ENCODE measurements around the gene HNRNPA1. TPM values are rescaled to one million over a fixed set of nuclear protein-coding genes. Genes with fewer than 3 reads are reported as not detected.

HNRNPA1 gene
- total RNA-seq, 1 experiment from 2014 or later, result 2,589 TPM

DNA sequence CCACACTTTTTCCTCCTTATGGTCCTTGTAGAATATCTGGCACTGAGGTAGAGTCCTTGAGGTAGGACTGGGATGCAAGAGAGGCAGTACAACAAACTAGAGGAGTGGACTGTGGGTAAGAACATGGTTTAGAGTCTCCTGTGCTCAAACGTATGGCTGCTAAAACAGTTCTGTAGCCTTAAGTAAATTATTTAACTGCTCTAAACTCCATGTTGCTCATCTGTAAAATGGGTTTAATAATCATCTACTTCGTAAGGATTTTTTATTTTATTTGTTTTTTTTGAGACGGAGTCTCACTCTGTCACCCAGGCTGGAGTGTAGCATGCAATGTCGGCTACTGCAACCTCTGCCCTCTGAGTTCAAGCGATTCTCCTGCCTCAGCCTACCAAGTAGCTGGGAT lies 40.8 kb downstream of the HNRNPA1 start (continued):
- TF ChIP-seq, protein P1, sequence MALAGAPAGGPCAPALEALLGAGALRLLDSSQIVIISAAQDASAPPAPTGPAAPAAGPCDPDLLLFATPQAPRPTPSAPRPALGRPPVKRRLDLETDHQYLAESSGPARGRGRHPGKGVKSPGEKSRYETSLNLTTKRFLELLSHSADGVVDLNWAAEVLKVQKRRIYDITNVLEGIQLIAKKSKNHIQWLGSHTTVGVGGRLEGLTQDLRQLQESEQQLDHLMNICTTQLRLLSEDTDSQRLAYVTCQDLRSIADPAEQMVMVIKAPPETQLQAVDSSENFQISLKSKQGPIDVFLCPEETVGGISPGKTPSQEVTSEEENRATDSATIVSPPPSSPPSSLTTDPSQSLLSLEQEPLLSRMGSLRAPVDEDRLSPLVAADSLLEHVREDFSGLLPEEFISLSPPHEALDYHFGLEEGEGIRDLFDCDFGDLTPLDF (CRISPR knock-in tag; IDR thresholded peaks at IDR 0.05), result no peak
- TF ChIP-seq, protein P2, sequence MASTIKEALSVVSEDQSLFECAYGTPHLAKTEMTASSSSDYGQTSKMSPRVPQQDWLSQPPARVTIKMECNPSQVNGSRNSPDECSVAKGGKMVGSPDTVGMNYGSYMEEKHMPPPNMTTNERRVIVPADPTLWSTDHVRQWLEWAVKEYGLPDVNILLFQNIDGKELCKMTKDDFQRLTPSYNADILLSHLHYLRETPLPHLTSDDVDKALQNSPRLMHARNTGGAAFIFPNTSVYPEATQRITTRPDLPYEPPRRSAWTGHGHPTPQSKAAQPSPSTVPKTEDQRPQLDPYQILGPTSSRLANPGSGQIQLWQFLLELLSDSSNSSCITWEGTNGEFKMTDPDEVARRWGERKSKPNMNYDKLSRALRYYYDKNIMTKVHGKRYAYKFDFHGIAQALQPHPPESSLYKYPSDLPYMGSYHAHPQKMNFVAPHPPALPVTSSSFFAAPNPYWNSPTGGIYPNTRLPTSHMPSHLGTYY (CRISPR knock-in tag; IDR thresholded peaks at IDR 0.05), result no peak
- TF ChIP-seq PRRX2 (CRISPR knock-in tag; IDR thresholded peaks at IDR 0.05) (no peak), EMX1 (CRISPR knock-in tag; IDR thresholded peaks at IDR 0.05) (no peak), NR2C2 (CRISPR knock-in tag; IDR thresholded peaks at IDR 0.05) (no peak)
- TF ChIP-seq, protein P3, sequence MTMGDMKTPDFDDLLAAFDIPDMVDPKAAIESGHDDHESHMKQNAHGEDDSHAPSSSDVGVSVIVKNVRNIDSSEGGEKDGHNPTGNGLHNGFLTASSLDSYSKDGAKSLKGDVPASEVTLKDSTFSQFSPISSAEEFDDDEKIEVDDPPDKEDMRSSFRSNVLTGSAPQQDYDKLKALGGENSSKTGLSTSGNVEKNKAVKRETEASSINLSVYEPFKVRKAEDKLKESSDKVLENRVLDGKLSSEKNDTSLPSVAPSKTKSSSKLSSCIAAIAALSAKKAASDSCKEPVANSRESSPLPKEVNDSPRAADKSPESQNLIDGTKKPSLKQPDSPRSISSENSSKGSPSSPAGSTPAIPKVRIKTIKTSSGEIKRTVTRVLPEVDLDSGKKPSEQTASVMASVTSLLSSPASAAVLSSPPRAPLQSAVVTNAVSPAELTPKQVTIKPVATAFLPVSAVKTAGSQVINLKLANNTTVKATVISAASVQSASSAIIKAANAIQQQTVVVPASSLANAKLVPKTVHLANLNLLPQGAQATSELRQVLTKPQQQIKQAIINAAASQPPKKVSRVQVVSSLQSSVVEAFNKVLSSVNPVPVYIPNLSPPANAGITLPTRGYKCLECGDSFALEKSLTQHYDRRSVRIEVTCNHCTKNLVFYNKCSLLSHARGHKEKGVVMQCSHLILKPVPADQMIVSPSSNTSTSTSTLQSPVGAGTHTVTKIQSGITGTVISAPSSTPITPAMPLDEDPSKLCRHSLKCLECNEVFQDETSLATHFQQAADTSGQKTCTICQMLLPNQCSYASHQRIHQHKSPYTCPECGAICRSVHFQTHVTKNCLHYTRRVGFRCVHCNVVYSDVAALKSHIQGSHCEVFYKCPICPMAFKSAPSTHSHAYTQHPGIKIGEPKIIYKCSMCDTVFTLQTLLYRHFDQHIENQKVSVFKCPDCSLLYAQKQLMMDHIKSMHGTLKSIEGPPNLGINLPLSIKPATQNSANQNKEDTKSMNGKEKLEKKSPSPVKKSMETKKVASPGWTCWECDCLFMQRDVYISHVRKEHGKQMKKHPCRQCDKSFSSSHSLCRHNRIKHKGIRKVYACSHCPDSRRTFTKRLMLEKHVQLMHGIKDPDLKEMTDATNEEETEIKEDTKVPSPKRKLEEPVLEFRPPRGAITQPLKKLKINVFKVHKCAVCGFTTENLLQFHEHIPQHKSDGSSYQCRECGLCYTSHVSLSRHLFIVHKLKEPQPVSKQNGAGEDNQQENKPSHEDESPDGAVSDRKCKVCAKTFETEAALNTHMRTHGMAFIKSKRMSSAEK (CRISPR knock-in tag; IDR thresholded peaks at IDR 0.05; ENCODE audit: borderline replicate concordance), result no peak
- TF ChIP-seq, protein P4, sequence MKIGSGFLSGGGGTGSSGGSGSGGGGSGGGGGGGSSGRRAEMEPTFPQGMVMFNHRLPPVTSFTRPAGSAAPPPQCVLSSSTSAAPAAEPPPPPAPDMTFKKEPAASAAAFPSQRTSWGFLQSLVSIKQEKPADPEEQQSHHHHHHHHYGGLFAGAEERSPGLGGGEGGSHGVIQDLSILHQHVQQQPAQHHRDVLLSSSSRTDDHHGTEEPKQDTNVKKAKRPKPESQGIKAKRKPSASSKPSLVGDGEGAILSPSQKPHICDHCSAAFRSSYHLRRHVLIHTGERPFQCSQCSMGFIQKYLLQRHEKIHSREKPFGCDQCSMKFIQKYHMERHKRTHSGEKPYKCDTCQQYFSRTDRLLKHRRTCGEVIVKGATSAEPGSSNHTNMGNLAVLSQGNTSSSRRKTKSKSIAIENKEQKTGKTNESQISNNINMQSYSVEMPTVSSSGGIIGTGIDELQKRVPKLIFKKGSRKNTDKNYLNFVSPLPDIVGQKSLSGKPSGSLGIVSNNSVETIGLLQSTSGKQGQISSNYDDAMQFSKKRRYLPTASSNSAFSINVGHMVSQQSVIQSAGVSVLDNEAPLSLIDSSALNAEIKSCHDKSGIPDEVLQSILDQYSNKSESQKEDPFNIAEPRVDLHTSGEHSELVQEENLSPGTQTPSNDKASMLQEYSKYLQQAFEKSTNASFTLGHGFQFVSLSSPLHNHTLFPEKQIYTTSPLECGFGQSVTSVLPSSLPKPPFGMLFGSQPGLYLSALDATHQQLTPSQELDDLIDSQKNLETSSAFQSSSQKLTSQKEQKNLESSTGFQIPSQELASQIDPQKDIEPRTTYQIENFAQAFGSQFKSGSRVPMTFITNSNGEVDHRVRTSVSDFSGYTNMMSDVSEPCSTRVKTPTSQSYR (CRISPR knock-in tag; IDR thresholded peaks at IDR 0.05), result no peak

DNA sequence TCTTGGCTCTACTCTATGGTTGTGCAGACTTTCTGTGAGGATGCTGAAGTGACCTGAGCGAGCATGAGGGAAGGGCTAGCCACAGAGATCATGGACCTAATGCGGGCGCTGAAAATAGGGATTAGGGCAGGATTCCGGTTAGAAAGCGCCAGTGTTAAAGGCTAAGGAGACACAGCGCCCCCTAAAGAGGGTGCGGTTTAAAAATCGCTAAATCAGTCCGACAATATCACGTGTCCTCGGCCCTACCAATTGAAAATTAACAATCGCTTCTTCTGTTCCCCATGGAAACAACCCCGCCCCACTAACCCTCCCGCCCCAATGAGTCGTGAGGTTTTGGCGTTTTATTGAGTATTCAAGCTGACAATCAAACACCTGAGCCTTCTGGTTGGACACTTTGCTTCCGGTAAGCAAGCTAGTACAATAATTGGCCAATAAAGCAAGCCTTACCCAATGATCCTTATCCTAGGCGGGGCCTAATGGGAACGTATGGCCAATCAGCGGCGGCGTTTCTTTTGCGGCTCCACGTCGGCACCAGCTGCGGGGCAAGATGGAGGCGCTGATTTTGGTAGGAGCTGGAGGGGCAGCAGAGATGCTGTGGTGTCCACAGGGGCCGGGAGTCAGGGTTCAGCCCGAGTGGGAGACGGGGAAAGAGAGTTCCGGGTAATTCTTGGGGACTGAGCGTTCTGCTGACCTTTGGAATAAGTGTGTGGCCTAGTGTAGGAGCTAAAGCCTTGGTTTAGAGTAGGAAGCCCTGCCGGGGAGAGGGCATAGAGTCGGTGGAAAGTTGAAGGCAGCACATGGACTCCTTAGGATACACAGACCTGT lies 44.3 kb downstream of the HNRNPA1 start, which contains the start of gene COPZ1:
Gene COPZ1 (plus strand): TSS at position 515 of the 825 bp plus-strand sequence. CDS start 33 bp downstream, at position 548.
- H3K27ac Mint-ChIP-seq, result peak within 1 kb of the TSS; percentile 98
- DNase-seq (ENCODE audit: low spot score) (peak; percentile 94), ATAC-seq (peak; percentile 97)
- H3K4me3 Mint-ChIP-seq, result peak within 1 kb of the TSS; percentile 100
- CTCF ChIA-PET, result interaction anchor here (0.6 to 5.8 kb wide), 59 partner anchors 10 to 600 kb away, joined by 3 to 130 read pairs (median 5); partner anchors contain the start of genes CBX5, HNRNPA1, NFE2 and SMUG1
- peaks cover 24% of the 10 kb centered on the region for H3K4me1 Mint-ChIP-seq
- H3K27me3 Mint-ChIP-seq (ENCODE audit: low read depth), result peaks cover 3% of the 10 kb centered on the region; the same call in 1 of the 2 replicates
- POLR2A ChIA-PET, result interaction anchor here (0.6 to 2.2 kb wide), 12 partner anchors 10 to 123 kb away, joined by 3 to 21 read pairs (median 3); partner anchors contain the start of genes CBX5 and HNRNPA1
- H3K36me3 Mint-ChIP-seq, result no peaks in the 10 kb centered on the region
- no peaks in the 10 kb centered on the region for H3K9me3 Mint-ChIP-seq
- TF ChIP-seq, protein P5, sequence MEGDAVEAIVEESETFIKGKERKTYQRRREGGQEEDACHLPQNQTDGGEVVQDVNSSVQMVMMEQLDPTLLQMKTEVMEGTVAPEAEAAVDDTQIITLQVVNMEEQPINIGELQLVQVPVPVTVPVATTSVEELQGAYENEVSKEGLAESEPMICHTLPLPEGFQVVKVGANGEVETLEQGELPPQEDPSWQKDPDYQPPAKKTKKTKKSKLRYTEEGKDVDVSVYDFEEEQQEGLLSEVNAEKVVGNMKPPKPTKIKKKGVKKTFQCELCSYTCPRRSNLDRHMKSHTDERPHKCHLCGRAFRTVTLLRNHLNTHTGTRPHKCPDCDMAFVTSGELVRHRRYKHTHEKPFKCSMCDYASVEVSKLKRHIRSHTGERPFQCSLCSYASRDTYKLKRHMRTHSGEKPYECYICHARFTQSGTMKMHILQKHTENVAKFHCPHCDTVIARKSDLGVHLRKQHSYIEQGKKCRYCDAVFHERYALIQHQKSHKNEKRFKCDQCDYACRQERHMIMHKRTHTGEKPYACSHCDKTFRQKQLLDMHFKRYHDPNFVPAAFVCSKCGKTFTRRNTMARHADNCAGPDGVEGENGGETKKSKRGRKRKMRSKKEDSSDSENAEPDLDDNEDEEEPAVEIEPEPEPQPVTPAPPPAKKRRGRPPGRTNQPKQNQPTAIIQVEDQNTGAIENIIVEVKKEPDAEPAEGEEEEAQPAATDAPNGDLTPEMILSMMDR (IDR thresholded peaks at IDR 0.05), result peak; percentile 84
- TF ChIP-seq SOX15 (CRISPR knock-in tag; IDR thresholded peaks at IDR 0.05), result no peak
- TF ChIP-seq ZNF121 (CRISPR knock-in tag; IDR thresholded peaks at IDR 0.05), result no peak
- no peak for TF ChIP-seq ZNF396 (CRISPR knock-in tag; IDR thresholded peaks at IDR 0.05; ENCODE audit: borderline replicate concordance)
- TF ChIP-seq, protein P6, sequence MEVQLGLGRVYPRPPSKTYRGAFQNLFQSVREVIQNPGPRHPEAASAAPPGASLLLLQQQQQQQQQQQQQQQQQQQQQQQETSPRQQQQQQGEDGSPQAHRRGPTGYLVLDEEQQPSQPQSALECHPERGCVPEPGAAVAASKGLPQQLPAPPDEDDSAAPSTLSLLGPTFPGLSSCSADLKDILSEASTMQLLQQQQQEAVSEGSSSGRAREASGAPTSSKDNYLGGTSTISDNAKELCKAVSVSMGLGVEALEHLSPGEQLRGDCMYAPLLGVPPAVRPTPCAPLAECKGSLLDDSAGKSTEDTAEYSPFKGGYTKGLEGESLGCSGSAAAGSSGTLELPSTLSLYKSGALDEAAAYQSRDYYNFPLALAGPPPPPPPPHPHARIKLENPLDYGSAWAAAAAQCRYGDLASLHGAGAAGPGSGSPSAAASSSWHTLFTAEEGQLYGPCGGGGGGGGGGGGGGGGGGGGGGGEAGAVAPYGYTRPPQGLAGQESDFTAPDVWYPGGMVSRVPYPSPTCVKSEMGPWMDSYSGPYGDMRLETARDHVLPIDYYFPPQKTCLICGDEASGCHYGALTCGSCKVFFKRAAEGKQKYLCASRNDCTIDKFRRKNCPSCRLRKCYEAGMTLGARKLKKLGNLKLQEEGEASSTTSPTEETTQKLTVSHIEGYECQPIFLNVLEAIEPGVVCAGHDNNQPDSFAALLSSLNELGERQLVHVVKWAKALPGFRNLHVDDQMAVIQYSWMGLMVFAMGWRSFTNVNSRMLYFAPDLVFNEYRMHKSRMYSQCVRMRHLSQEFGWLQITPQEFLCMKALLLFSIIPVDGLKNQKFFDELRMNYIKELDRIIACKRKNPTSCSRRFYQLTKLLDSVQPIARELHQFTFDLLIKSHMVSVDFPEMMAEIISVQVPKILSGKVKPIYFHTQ (CRISPR knock-in tag; IDR thresholded peaks at IDR 0.05), result no peak
- no peak for TF ChIP-seq ZBTB21 (CRISPR knock-in tag; IDR thresholded peaks at IDR 0.05; ENCODE audit: borderline replicate concordance)
- peak; percentile 78 for TF ChIP-seq SP1 (CRISPR knock-in tag; conservative IDR thresholded peaks at IDR 0.05)
- TF ChIP-seq, protein P7, sequence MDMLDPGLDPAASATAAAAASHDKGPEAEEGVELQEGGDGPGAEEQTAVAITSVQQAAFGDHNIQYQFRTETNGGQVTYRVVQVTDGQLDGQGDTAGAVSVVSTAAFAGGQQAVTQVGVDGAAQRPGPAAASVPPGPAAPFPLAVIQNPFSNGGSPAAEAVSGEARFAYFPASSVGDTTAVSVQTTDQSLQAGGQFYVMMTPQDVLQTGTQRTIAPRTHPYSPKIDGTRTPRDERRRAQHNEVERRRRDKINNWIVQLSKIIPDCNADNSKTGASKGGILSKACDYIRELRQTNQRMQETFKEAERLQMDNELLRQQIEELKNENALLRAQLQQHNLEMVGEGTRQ (CRISPR knock-in tag; IDR thresholded peaks at IDR 0.05), result peak; percentile 90
- TF ChIP-seq FOXK1 (CRISPR knock-in tag; IDR thresholded peaks at IDR 0.05), result peak; percentile 63; the same call in 1 of the 2 replicates
- TF ChIP-seq, protein P8, sequence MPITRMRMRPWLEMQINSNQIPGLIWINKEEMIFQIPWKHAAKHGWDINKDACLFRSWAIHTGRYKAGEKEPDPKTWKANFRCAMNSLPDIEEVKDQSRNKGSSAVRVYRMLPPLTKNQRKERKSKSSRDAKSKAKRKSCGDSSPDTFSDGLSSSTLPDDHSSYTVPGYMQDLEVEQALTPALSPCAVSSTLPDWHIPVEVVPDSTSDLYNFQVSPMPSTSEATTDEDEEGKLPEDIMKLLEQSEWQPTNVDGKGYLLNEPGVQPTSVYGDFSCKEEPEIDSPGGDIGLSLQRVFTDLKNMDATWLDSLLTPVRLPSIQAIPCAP (CRISPR knock-in tag; IDR thresholded peaks at IDR 0.05), result no peak
- no peak for TF ChIP-seq ZNF423 (CRISPR knock-in tag; IDR thresholded peaks at IDR 0.05)
- TF ChIP-seq CREB1 (CRISPR knock-in tag; IDR thresholded peaks at IDR 0.05), result no peak

Measured in WTC11 (cell line).